ENCODE results near the gene ALDH1L1.

ALDH1L1 gene

GRCh38 chr3:126211569-126211968 lies 31.2 kb upstream of the ALDH1L1 start:
- TF ChIP-seq CTCF (IDR thresholded peaks at IDR 0.05; ENCODE audit: insufficient read depth, missing control alignments) = no peak
- FAIRE-seq = no peak
- no peak for DNase-seq (ENCODE audit: insufficient read length, low spot score)

DNA sequence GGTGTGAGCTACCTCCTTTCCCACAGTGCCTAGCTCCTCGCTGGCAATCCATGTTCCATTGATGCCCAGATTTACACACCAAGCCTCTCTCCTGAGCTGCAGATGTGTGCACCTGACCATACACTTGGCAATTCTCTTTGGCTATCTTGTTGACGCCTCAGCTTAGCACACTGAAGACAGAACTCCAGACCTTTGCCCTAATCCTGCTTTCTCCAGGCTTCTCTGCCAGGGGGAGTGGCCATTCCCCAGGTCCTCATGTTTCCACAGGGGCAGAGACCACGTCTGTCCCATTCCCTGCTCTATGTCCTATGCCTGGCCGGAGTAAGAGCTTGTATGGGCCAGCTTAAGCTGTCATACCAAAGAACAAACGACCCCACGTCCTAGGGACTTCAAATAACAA lies 30.2 kb upstream of the ALDH1L1 start:
- TF ChIP-seq CTCF (IDR thresholded peaks at IDR 0.05; ENCODE audit: insufficient read depth, missing control alignments) = no peak
- FAIRE-seq = no peak
- no peak for DNase-seq (ENCODE audit: insufficient read length, low spot score)

DNA sequence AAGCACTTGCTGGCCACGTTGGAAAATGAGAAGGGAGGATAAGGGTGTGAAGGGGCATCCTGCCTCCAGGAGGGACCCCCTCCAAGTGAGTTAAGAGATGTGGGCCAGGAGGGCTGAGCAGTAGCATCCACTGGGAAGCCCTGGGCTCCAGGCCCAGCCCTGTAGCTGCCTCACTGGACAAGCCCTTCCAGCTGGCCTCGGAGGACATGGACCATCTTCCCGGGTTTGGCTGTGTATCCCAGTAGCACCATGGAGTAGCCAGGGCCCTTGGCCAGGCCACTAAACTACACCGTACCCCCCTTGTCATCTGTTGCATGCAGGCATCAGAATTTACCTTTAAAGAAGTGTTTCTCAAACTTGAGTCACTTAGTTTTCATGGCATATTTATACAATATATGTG lies 29.4 kb upstream of the ALDH1L1 start:
- DNase-seq (ENCODE audit: insufficient read length, low spot score) (no peak), FAIRE-seq (no peak)

DNA sequence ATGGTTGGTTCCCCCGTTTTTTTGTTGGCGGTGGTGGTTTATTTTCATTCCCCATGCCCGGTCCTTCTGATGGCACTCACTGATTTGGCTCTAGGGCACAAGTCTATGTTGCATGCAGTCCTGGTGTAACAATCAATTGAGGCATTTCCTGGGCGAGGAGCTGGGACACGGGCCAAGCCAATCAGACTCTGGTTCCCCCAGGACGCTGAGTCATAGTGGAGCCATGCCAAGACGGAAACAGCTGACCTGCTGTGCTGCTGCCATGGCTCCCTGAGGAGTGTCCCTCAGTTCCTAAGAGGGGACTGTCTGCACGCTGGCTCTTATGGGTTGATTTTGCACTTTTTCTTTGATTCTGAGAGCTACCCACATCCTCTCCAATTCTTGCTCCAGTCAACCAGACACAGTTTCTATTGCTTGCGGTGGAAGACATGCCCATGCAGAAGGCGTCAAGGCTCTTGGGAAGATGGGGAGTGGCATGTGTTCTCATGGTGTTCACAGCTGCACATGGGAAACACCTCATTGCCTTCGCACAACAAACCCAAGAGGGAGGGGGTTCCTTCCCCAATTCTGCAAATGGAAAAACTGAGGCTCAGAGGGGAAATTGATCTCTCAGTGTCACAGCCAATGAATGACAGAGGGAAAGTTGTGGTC lies 28.3 kb upstream of the ALDH1L1 start:
- no peak for DNase-seq (ENCODE audit: insufficient read length, low spot score)
- no peak for TF ChIP-seq CTCF (IDR thresholded peaks at IDR 0.05; ENCODE audit: insufficient read depth, missing control alignments)
- FAIRE-seq = no peak

More for the DNA sequence above, 29.4 kb upstream of the ALDH1L1 start:
- TF ChIP-seq CTCF (IDR thresholded peaks at IDR 0.05; ENCODE audit: insufficient read depth, missing control alignments) = no peak

GRCh38 chr3:126208182-126208581 lies 27.8 kb upstream of the ALDH1L1 start:
- FAIRE-seq (no peak), DNase-seq (ENCODE audit: insufficient read length, low spot score) (no peak)
- no peak for TF ChIP-seq CTCF (IDR thresholded peaks at IDR 0.05; ENCODE audit: insufficient read depth, missing control alignments)

GRCh38 chr3:126207166-126207565 lies 26.8 kb upstream of the ALDH1L1 start:
- FAIRE-seq = no peak
- TF ChIP-seq CTCF (IDR thresholded peaks at IDR 0.05; ENCODE audit: insufficient read depth, missing control alignments) = no peak
- no peak for DNase-seq (ENCODE audit: insufficient read length, low spot score)

DNA sequence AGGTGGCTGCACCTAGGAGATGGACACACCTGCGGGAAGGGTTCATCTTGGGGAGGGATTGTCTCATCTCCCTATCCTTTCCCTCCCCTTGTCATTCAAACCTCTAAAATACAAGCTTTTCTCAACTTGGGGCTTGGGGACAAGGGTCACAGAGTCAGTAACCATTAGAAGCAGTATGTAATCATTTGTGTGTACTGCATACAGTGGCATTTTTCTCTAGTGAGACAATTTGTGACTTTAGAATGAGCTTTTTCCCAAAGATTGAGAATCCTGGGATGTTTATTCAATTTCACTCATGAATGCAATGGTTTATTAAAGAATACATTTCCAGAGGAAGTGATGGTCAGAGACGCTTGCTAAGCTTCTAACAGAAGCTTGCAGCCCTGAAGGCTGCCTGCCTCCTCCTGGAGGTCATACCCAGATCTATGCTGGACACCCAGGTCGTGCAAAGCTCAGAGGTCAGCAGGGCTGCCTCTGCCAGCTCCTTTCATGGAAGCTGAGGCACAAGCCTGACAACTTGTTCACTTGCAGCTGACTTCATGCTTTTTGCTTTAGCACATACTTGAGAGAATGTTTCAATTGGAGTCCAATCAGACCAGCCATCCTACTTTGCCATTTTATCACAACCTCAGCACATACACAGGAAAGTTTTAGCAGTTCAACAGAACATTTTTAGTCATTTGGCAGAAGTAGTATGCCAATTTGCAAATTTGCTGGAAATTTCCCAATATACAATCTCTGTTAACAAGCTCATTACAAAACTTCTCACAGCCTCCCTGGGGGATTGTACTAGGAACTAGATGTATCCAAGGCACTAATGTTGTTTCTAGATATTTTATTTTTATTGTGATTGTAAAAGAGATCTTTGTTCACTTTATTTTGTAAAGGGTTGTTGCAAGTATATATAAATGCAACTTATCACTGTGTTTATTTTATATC lies 25.6 kb upstream of the ALDH1L1 start:
- no peak for TF ChIP-seq CTCF (IDR thresholded peaks at IDR 0.05; ENCODE audit: insufficient read depth, missing control alignments)
- no peak for DNase-seq (ENCODE audit: insufficient read length, low spot score)
- no peak for FAIRE-seq

Measured in D721Med (cell line).